NCI-H1417 (cell line): ENCODE measurements around the gene IL19.

ENCODE experiments used
- DNase-seq, 3 experiments: peaks; one replicate each; lab custom pipeline; 2025; lab: John Stamatoyannopoulos, UW

Gene IL19

GRCh38 chr1:206770531-206771337 is at the start of gene IL19:
Gene IL19, plus strand, starts transcription at chr1:206770773. Its CDS starts 65,890 bp downstream, at chr1:206836663.
- no peak for DNase-seq

GRCh38 chr1:206721454-206721853 is 49.1 kb upstream of the IL19 start:
- DNase-seq, result no peak

GRCh38 chr1:206722751-206723461 is 47.7 kb upstream of the IL19 start:
- no peak for DNase-seq

GRCh38 chr1:206723462-206723804 is 47.1 kb upstream of the IL19 start:
- no peak for DNase-seq

- DNase-seq, result no peak
These were observed 46.6 kb upstream of the IL19 start for GRCh38 chr1:206723805-206724472.

GRCh38 chr1:206725109-206725963 is 45.2 kb upstream of the IL19 start:
- DNase-seq, result peak in 2 of 3 experiments; percentile 29 to 51

GRCh38 chr1:206727981-206728696 is 42.4 kb upstream of the IL19 start:
- no peak for DNase-seq

- no peak for DNase-seq
These were observed 41.9 kb upstream of the IL19 start for GRCh38 chr1:206728697-206728987.

- DNase-seq, result no peak
These were observed 41.5 kb upstream of the IL19 start for GRCh38 chr1:206729050-206729449.

- DNase-seq, result no peak
These were observed 41.1 kb upstream of the IL19 start for GRCh38 chr1:206729507-206729906.

- DNase-seq, result no peak
These were observed 38.1 kb upstream of the IL19 start for GRCh38 chr1:206732508-206732907.

- no peak for DNase-seq
These were observed 37.6 kb upstream of the IL19 start for GRCh38 chr1:206732992-206733391.

- DNase-seq, result peak in 2 of 3 experiments; percentile 28 to 48
These were observed 36.0 kb upstream of the IL19 start for GRCh38 chr1:206734499-206735142.

GRCh38 chr1:206735553-206736031 is 35.0 kb upstream of the IL19 start:
- DNase-seq, result no peak

GRCh38 chr1:206736878-206737728 is 33.5 kb upstream of the IL19 start:
- DNase-seq, result no peak

GRCh38 chr1:206737729-206738201 is 32.8 kb upstream of the IL19 start:
- DNase-seq, result no peak

GRCh38 chr1:206738370-206739366 is 31.9 kb upstream of the IL19 start:
- peak in 2 of 3 experiments; percentile 25 to 26 for DNase-seq

- DNase-seq, result no peak
These were observed 31.0 kb upstream of the IL19 start for GRCh38 chr1:206739411-206740076.
